ENCODE data around the gene AP1B1. TPM values are rescaled to one million over a fixed set of nuclear protein-coding genes. Genes with fewer than 3 reads are reported as not detected.
A peak's percentile ranks its signal among the peaks of the same experiment; 100 is the strongest.
"Not testable (repeated sequence)": the region's sequence is repeated elsewhere in the genome, so short reads cannot be mapped to it uniquely, and the experiment has no call there.

Gene AP1B1
- total and polyA plus RNA-seq, 8 donors = 32.5 to 99.1 (median 36.1) TPM

DNA sequence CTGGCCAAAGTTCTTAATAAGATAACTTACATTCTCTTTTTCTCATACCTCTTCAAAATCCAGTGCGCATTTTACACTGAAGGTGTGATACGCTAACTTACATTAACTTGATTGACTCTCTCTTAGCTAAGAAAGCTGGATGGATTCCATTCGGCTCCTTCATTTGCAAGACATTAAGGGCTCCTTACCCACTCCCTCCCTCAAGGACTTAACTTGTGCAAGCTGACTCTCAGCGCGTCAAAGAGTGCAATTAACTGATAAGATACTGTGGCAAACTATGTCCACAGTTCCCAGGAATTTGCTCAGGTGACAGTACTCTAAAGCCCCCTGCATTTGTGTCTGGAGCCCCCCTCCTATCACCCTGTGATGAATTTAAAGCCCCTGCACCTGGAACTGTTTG, 43.6 kb upstream of the AP1B1 start:
- H3K4me3 ChIP-seq = no peak overlapping the region
- TF ChIP-seq CTCF (IDR thresholded peaks at IDR 0.05) = no peak
- peak; percentile 74 for ATAC-seq
- no peaks in the 10 kb centered on the region for H3K4me1 ChIP-seq
- intact Hi-C loops (cut with DNase I) = no loop called here
- H3K27ac ChIP-seq = no peak overlapping the region
- no peaks in the 10 kb centered on the region for H3K36me3 ChIP-seq
- H3K9me3 ChIP-seq = no peaks in the 10 kb centered on the region
- peak in 1 of 4 donors; percentile 54 for DNase-seq
- H3K27me3 ChIP-seq = peaks cover 0 to 9% of the 10 kb centered on the region in 2 donors

GRCh38 chr22:29427176-29427760, 38.9 kb upstream of the AP1B1 start:
- no peaks in the 10 kb centered on the region for H3K36me3 ChIP-seq
- H3K27ac ChIP-seq = no peak overlapping the region
- intact Hi-C loops (cut with DNase I) = no loop called here
- ATAC-seq (no peak), DNase-seq (no peak)
- H3K4me3 ChIP-seq = no peak overlapping the region
- no peaks in the 10 kb centered on the region for H3K9me3 ChIP-seq
- H3K27me3 ChIP-seq = peaks cover 0 to 9% of the 10 kb centered on the region in 2 donors
- no peak for TF ChIP-seq CTCF (IDR thresholded peaks at IDR 0.05)
- H3K4me1 ChIP-seq = no peaks in the 10 kb centered on the region

DNA sequence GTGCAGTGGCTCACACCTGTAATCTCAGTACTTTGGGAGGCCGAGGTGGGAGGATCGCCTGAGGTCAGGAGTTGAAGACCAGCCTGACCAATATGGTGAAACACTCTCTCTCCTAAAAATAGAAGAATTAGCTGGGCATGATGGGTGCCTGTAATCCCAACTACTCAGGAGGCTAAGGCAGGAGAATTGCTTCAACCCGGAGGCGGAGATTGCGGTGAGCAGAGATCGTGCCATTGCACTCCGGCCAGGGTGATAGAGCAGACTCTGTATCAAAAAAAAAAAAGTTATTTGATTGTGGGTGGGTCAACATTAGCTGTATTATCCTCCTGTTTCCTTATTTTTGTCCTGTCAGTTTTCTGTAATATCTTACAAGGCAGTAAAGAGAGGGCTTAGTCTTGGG, 38.1 kb upstream of the AP1B1 start:
- Histone ChIP-seq H3K4me1 (no peaks in the 10 kb centered on the region), H3K36me3 (no peaks in the 10 kb centered on the region), H3K9me3 (no peaks in the 10 kb centered on the region), H3K27me3 (peaks cover 0 to 9% of the 10 kb centered on the region in 2 donors), H3K4me3 (no peak overlapping the region), H3K27ac (no peak overlapping the region)
- no peak for ATAC-seq
- DNase-seq = no peak
- no peak for TF ChIP-seq CTCF (IDR thresholded peaks at IDR 0.05)
- intact Hi-C loops (cut with DNase I) = no loop called here

GRCh38 chr22:29418704-29419103, 30.3 kb upstream of the AP1B1 start:
- ATAC-seq; H3K9me3 ChIP-seq; DNase-seq; H3K4me3 ChIP-seq; H3K36me3 ChIP-seq; H3K27me3 ChIP-seq; intact Hi-C loops (cut with DNase I); H3K4me1 ChIP-seq; H3K27ac ChIP-seq: not testable (repeated sequence)

- Histone ChIP-seq H3K27ac (peak overlapping the region; percentile 66 to 80), H3K4me3 (peak overlapping the region; percentile 16 to 47)
- H3K36me3 ChIP-seq; H3K9me3 ChIP-seq; H3K27me3 ChIP-seq; intact Hi-C loops (cut with DNase I); H3K4me1 ChIP-seq: not testable (repeated sequence)
- peak; percentile 75 for ATAC-seq
- DNase-seq = peak in 1 of 4 donors; percentile 35
These were observed 26.7 kb upstream of the AP1B1 start for GRCh38 chr22:29414951-29415591.

GRCh38 chr22:29412772-29413171, 24.4 kb upstream of the AP1B1 start:
- not testable (repeated sequence) for H3K27ac ChIP-seq
- ATAC-seq = peak; percentile 75

GRCh38 chr22:29411569-29412211, 23.3 kb upstream of the AP1B1 start:
- DNase-seq; H3K27ac ChIP-seq; intact Hi-C loops (cut with DNase I); H3K9me3 ChIP-seq; H3K27me3 ChIP-seq; H3K4me3 ChIP-seq; H3K36me3 ChIP-seq; ATAC-seq; H3K4me1 ChIP-seq: not testable (repeated sequence)

More at GRCh38 chr22:29412772-29413171, 24.4 kb upstream of the AP1B1 start:
- H3K27me3 ChIP-seq; H3K4me3 ChIP-seq; H3K4me1 ChIP-seq; H3K9me3 ChIP-seq; H3K36me3 ChIP-seq; DNase-seq; intact Hi-C loops (cut with DNase I): not testable (repeated sequence)
- peak; percentile 31 to 32 for TF ChIP-seq CTCF (IDR thresholded peaks at IDR 0.05)
